ENCODE results near the gene SHFL. TPM values are rescaled to one million over a fixed set of nuclear protein-coding genes. Genes with fewer than 3 reads are reported as not detected.

The SHFL gene
- total RNA-seq, 1 experiment from 2014 or later, result 29.0 TPM

- peak overlapping the region; percentile 86 for H3K27ac ChIP-seq (ENCODE audit: low read length)
- peaks cover 50% of the 10 kb centered on the region for H3K4me1 ChIP-seq (ENCODE audit: low read length)
- H3K9ac ChIP-seq (ENCODE audit: low read length), result peak overlapping the region; percentile 100
- peaks cover 25% of the 10 kb centered on the region for H3K79me2 ChIP-seq (ENCODE audit: low read length)
- peak overlapping the region; percentile 100; the same call in 1 of the 2 replicates for H3K4me3 ChIP-seq (ENCODE audit: low read length)
- 0 out of 2 replicates have a peak, but pooled peaks cover 6% of the 10 kb centered on the region for H4K20me1 ChIP-seq (ENCODE audit: insufficient read depth, low read depth, low read length)
- H3K27me3 ChIP-seq (ENCODE audit: low read length), result no peaks in the 10 kb centered on the region
- H3K9me3 ChIP-seq (ENCODE audit: low read length), result no peaks in the 10 kb centered on the region
- no peaks in the 10 kb centered on the region for H3K9me2 ChIP-seq (replicated peaks; ENCODE audit: insufficient read depth, low read length)
- DNase-seq, result no peak
- peaks cover 32% of the 10 kb centered on the region for H3K36me3 ChIP-seq (ENCODE audit: insufficient read depth, low read length)
- H2AFZ ChIP-seq (ENCODE audit: low read length), result no peak overlapping the region
- peak overlapping the region; percentile 96 for H3K4me2 ChIP-seq (ENCODE audit: low read depth, low read length, poor library complexity, severe bottlenecking)
Observed at GRCh38 chr19:10107817-10108367, 21.8 kb downstream of the SHFL start.

GRCh38 chr19:10109528-10109927 lies 23.4 kb downstream of the SHFL start:
- peaks cover 18% of the 10 kb centered on the region; the same call in 1 of the 2 replicates for H4K20me1 ChIP-seq (ENCODE audit: insufficient read depth, low read depth, low read length)
- no peak overlapping the region for H2AFZ ChIP-seq (ENCODE audit: low read length)

DNA sequence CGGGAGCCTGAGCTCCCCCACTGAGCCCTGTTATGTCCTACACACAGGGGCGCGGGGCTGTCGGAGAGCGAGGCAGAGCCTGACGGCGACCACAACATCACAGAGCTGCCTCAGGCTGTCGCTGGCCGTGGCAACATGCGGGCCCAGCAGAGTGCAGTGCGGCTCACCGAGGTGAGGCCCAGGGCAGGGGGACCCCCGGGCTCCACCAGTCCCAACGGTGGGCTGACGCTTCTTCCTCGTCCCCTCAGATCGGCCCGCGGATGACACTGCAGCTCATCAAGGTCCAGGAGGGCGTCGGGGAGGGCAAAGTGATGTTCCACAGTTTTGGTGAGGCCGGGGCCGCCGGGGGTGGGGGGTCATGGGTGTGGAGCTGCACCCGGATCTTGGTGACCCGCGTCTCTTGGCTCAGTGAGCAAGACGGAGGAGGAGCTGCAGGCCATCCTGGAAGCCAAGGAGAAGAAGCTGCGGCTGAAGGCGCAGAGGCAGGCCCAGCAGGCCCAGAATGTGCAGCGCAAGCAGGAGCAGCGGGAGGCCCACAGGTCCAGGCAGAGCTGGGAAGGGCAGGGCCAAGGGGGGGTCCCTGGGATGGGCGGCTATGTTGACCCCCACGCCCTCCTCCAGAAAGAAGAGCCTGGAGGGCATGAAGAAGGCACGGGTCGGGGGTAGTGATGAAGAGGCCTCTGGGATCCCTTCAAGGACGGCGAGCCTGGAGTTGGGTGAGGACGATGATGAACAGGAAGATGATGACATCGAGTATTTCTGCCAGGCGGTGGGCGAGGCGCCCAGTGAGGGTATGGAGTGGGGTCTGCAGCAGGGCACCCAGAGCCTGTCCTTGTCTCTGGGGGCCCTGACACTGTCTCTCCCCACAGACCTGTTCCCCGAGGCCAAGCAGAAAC lies 24.2 kb downstream of the SHFL start:
- Histone ChIP-seq H4K20me1 (ENCODE audit: insufficient read depth, low read depth, low read length) (peaks cover 18% of the 10 kb centered on the region; the same call in 1 of the 2 replicates), H3K4me1 (ENCODE audit: low read length) (peaks cover 37% of the 10 kb centered on the region), H3K27ac (ENCODE audit: low read length) (no peak overlapping the region), H3K4me3 (ENCODE audit: low read length) (no peak overlapping the region), H2AFZ (ENCODE audit: low read length) (no peak overlapping the region), H3K4me2 (ENCODE audit: low read depth, low read length, poor library complexity, severe bottlenecking) (no peak overlapping the region), H3K9ac (ENCODE audit: low read length) (no peak overlapping the region), H3K27me3 (ENCODE audit: low read length) (no peaks in the 10 kb centered on the region), H3K9me2 (replicated peaks; ENCODE audit: insufficient read depth, low read length) (no peaks in the 10 kb centered on the region), H3K9me3 (ENCODE audit: low read length) (no peaks in the 10 kb centered on the region), H3K79me2 (ENCODE audit: low read length) (peaks cover 25% of the 10 kb centered on the region), H3K36me3 (ENCODE audit: insufficient read depth, low read length) (peaks cover 32% of the 10 kb centered on the region)
- no peak for DNase-seq

More at GRCh38 chr19:10109528-10109927, 23.4 kb downstream of the SHFL start:
- no peak overlapping the region for H3K27ac ChIP-seq (ENCODE audit: low read length)
- no peak overlapping the region for H3K4me2 ChIP-seq (ENCODE audit: low read depth, low read length, poor library complexity, severe bottlenecking)
- H3K36me3 ChIP-seq (ENCODE audit: insufficient read depth, low read length), result peaks cover 32% of the 10 kb centered on the region
- H3K9ac ChIP-seq (ENCODE audit: low read length), result no peak overlapping the region
- no peak overlapping the region for H3K4me3 ChIP-seq (ENCODE audit: low read length)
- no peaks in the 10 kb centered on the region for H3K9me3 ChIP-seq (ENCODE audit: low read length)
- H3K79me2 ChIP-seq (ENCODE audit: low read length), result peaks cover 25% of the 10 kb centered on the region
- no peaks in the 10 kb centered on the region for H3K27me3 ChIP-seq (ENCODE audit: low read length)
- H3K9me2 ChIP-seq (replicated peaks; ENCODE audit: insufficient read depth, low read length), result no peaks in the 10 kb centered on the region
- no peak for DNase-seq
- peaks cover 45% of the 10 kb centered on the region for H3K4me1 ChIP-seq (ENCODE audit: low read length)

DNA sequence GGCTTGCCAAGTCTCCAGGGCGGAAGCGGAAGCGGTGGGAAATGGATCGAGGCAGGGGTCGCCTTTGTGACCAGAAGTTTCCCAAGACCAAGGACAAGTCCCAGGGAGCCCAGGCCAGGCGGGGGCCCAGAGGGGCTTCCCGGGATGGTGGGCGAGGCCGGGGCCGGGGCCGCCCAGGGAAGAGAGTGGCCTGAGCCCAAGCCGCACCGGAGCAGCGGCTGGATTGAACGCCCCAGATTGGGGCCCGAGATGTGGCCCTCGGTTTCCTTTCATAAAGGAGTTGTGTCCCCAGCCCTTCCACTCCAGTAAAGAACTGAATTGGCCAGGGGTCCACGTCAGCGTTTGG lies 24.8 kb downstream of the SHFL start:
- Histone ChIP-seq H3K9ac (ENCODE audit: low read length) (no peak overlapping the region), H3K27me3 (ENCODE audit: low read length) (no peaks in the 10 kb centered on the region), H3K4me1 (ENCODE audit: low read length) (peaks cover 31% of the 10 kb centered on the region), H3K4me2 (ENCODE audit: low read depth, low read length, poor library complexity, severe bottlenecking) (no peak overlapping the region), H3K9me2 (replicated peaks; ENCODE audit: insufficient read depth, low read length) (no peaks in the 10 kb centered on the region), H3K36me3 (ENCODE audit: insufficient read depth, low read length) (peaks cover 32% of the 10 kb centered on the region), H4K20me1 (ENCODE audit: insufficient read depth, low read depth, low read length) (peaks cover 21% of the 10 kb centered on the region; the same call in 1 of the 2 replicates), H3K27ac (ENCODE audit: low read length) (no peak overlapping the region; the same call in 1 of the 2 replicates), H3K4me3 (ENCODE audit: low read length) (no peak overlapping the region), H3K79me2 (ENCODE audit: low read length) (peaks cover 25% of the 10 kb centered on the region), H2AFZ (ENCODE audit: low read length) (no peak overlapping the region), H3K9me3 (ENCODE audit: low read length) (no peaks in the 10 kb centered on the region)
- DNase-seq, result no peak

DNA sequence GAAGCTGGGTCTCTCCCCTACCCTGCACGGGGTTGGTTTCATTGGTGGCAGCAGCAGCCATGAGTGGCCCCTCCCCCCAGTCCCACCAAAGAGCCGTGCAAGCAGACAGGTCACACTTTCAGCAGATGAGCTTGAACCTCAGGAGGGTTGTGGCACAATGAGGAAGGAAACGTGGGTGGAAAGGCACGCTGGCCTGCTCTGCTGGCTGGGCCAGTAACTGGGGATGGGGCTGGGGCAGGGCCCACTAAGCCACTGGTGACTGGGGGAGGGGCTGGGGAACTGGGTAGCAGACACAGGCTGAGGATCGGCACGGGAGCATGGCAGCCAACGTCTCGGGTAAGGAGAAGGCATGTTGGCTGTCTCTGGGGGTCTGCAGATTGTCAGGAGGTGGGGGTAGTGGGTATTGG lies 25.3 kb downstream of the SHFL start, which contains the start of gene P2RY11:
Gene P2RY11 (plus strand): TSS at position 289 of the 407 bp plus-strand sequence. CDS start 29 bp downstream, at position 318.
- Histone ChIP-seq H4K20me1 (ENCODE audit: insufficient read depth, low read depth, low read length) (peaks cover 25% of the 10 kb centered on the region; the same call in 1 of the 2 replicates), H3K4me2 (ENCODE audit: low read depth, low read length, poor library complexity, severe bottlenecking) (no peak within 1 kb of the TSS), H3K4me1 (ENCODE audit: low read length) (peaks cover 31% of the 10 kb centered on the region), H3K27me3 (ENCODE audit: low read length) (no peaks in the 10 kb centered on the region), H3K9me2 (replicated peaks; ENCODE audit: insufficient read depth, low read length) (no peaks in the 10 kb centered on the region), H3K27ac (ENCODE audit: low read length) (peak within 1 kb of the TSS; percentile 33; the same call in 1 of the 2 replicates), H3K9me3 (ENCODE audit: low read length) (no peaks in the 10 kb centered on the region), H3K79me2 (ENCODE audit: low read length) (peaks cover 23% of the 10 kb centered on the region), H3K4me3 (ENCODE audit: low read length) (no peak within 1 kb of the TSS), H3K9ac (ENCODE audit: low read length) (no peak within 1 kb of the TSS), H2AFZ (ENCODE audit: low read length) (no peak within 1 kb of the TSS), H3K36me3 (ENCODE audit: insufficient read depth, low read length) (peaks cover 32% of the 10 kb centered on the region)
- DNase-seq, result peak; percentile 70

DNA sequence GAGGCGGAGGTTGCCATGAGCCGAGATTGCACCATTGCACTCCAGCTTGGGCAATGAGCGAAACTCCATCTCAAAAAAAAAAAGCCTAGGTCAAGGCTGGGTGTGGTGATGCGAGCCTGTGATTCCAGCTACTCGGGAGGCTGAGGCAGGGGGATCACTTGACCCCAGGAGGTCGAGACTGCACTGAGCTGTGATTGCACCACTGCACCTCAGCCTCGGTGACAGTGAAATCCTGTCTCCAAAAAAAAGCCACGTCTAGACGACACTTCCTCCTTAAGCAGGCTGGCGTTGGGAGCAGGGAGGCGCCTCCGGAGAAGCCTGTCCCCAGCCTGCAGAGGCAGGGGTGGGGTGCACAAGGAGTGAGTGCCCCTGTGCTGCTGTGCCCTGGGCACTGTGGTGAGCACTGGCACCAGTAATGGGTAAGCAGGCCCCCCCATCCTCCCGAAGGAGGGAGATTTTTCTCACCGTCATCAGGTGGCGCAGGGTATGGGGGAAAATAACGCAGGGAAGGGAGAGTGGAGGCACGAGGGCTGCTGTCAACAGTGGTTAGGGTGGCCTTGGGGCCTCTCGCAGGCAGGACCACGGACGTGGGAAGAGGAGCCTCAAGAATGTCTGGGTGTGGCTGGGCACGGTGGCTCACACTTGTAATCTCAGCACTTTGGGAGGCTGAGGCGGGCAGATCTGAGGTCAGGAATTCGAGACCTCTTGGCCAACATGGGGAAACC lies 26.1 kb downstream of the SHFL start:
- H3K4me2 ChIP-seq (ENCODE audit: low read depth, low read length, poor library complexity, severe bottlenecking), result no peak overlapping the region
- peaks cover 29% of the 10 kb centered on the region for H3K36me3 ChIP-seq (ENCODE audit: insufficient read depth, low read length)
- no peak overlapping the region for H3K9ac ChIP-seq (ENCODE audit: low read length)
- H3K9me2 ChIP-seq (replicated peaks; ENCODE audit: insufficient read depth, low read length), result no peaks in the 10 kb centered on the region
- H3K27me3 ChIP-seq (ENCODE audit: low read length), result no peaks in the 10 kb centered on the region
- peaks cover 16% of the 10 kb centered on the region for H3K79me2 ChIP-seq (ENCODE audit: low read length)
- peaks cover 31% of the 10 kb centered on the region; the same call in 1 of the 2 replicates for H4K20me1 ChIP-seq (ENCODE audit: insufficient read depth, low read depth, low read length)
- no peak overlapping the region for H3K4me3 ChIP-seq (ENCODE audit: low read length)
- DNase-seq, result peak; percentile 63
- peak overlapping the region; percentile 33; the same call in 1 of the 2 replicates for H3K27ac ChIP-seq (ENCODE audit: low read length)
- H3K9me3 ChIP-seq (ENCODE audit: low read length), result no peaks in the 10 kb centered on the region
- H3K4me1 ChIP-seq (ENCODE audit: low read length), result peaks cover 29% of the 10 kb centered on the region
- no peak overlapping the region for H2AFZ ChIP-seq (ENCODE audit: low read length)

DNA sequence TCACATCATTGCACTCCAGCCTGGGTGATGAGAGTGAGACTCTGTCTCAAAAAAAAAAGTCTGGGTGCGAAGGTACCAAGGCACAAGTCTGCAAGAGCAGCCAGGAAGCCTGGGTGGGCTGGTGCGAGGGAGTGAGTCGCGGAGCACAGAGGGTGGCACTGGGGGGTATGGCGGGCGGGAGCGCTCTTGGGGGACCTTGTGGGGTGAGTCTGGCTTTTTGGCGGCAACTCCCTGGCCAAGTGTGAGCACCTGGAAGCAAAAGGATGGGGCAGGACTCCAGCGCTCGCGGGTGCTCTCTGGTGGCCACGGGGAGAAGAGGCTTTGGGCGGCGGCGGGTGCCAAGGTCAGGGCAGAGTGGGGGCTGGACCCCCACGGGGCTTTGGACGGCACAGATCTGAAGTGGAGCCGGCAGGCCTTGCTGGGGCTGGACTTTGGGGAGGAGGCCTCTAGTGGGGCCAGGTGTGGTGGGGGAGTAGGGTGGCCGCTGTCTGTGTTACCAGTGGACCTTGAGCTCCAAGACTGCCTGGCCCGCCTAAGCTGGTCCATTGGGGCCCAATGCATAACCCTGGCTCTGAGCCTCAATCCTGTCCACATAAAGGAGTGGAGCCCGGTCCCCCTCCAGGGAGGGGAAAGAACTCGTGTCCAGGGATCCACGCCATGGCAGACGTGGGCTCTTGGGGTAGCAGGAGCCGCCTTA lies 26.9 kb downstream of the SHFL start:
- Histone ChIP-seq H3K4me2 (ENCODE audit: low read depth, low read length, poor library complexity, severe bottlenecking) (no peak overlapping the region), H3K9ac (ENCODE audit: low read length) (no peak overlapping the region), H3K27me3 (ENCODE audit: low read length) (no peaks in the 10 kb centered on the region), H3K79me2 (ENCODE audit: low read length) (peaks cover 13% of the 10 kb centered on the region), H3K9me2 (replicated peaks; ENCODE audit: insufficient read depth, low read length) (no peaks in the 10 kb centered on the region), H3K4me3 (ENCODE audit: low read length) (no peak overlapping the region), H3K36me3 (ENCODE audit: insufficient read depth, low read length) (peaks cover 26% of the 10 kb centered on the region), H3K4me1 (ENCODE audit: low read length) (peaks cover 20% of the 10 kb centered on the region), H3K27ac (ENCODE audit: low read length) (peak overlapping the region; percentile 33; the same call in 1 of the 2 replicates), H4K20me1 (ENCODE audit: insufficient read depth, low read depth, low read length) (peaks cover 32% of the 10 kb centered on the region; the same call in 1 of the 2 replicates), H2AFZ (ENCODE audit: low read length) (no peak overlapping the region), H3K9me3 (ENCODE audit: low read length) (no peaks in the 10 kb centered on the region)
- DNase-seq, result peak; percentile 90

Measured in Karpas-422 (cell line).